ENCODE data around the gene CCM2L.

DNA sequence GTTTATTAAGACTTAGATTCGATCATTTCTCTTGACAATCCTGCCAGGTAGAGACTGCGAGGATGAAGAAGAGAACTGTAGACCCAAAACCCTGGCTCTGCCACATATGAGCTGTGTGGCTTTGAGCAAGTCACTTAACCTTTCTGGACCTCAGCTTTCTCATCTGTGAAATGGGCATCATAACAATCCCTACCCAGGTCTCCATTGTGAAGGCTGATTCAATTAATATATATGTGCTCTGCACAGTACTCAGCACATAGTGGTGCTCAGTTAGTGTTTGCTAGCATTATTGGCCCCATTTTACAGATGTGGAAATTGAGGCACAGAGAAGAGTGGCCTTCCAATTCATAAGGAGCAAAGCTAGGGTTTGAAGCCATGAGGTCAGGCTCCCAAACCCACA, 34.4 kb upstream of the CCM2L start:
- TF ChIP-seq, protein P1, sequence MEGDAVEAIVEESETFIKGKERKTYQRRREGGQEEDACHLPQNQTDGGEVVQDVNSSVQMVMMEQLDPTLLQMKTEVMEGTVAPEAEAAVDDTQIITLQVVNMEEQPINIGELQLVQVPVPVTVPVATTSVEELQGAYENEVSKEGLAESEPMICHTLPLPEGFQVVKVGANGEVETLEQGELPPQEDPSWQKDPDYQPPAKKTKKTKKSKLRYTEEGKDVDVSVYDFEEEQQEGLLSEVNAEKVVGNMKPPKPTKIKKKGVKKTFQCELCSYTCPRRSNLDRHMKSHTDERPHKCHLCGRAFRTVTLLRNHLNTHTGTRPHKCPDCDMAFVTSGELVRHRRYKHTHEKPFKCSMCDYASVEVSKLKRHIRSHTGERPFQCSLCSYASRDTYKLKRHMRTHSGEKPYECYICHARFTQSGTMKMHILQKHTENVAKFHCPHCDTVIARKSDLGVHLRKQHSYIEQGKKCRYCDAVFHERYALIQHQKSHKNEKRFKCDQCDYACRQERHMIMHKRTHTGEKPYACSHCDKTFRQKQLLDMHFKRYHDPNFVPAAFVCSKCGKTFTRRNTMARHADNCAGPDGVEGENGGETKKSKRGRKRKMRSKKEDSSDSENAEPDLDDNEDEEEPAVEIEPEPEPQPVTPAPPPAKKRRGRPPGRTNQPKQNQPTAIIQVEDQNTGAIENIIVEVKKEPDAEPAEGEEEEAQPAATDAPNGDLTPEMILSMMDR (IDR thresholded peaks at IDR 0.05; ENCODE audit: low read depth, low read length, poor library complexity, severe bottlenecking), result no peak
- no peak for TF ChIP-seq EZH2phosphoT487 (IDR thresholded peaks at IDR 0.05; ENCODE audit: borderline replicate concordance, low read length)
